Lung (tissue), 12 donors: ENCODE results near the gene COLGALT1. TPM values are rescaled to one million over a fixed set of nuclear protein-coding genes. Genes with fewer than 3 reads are reported as not detected.

Experiments used
- ATAC-seq: fragments of 200-7000 bp; cut with Tn5 transposase; one replicate; pipeline ENCODE4 v1.9.1; 2020; ENCODE audit warnings: moderate number of reproducible peaks; ENCODE audit not compliant: insufficient read depth, low FRiP score
- DNase-seq, 3 donors: peaks; one replicate each; pipeline ENCODE4 v3.0.0-alpha.2; 2013 to 2017
- H3K27ac ChIP-seq, 2 donors: one replicate each; pipeline ENCODE4 v1.5.1; 2013; ENCODE audit warnings: mild to moderate bottlenecking in 2 of 2, moderate library complexity in 2 of 2, control low read depth in 1 of 2, inconsistent platforms in 1 of 2, low read depth in 1 of 2, low read length in 1 of 2
- H3K27me3 ChIP-seq, 3 donors: one replicate each; pipeline ENCODE4 v1.5.1; 2013; ENCODE audit warnings: low read length in 2 of 3; ENCODE audit not compliant: control insufficient read depth in 3 of 3, insufficient read depth in 3 of 3
- H3K36me3 ChIP-seq, 4 donors: one replicate each; pipeline ENCODE4 v1.5.1; 2013; ENCODE audit warnings: low read length in 4 of 4, mild to moderate bottlenecking in 1 of 4, moderate library complexity in 1 of 4; ENCODE audit not compliant: control insufficient read depth in 4 of 4, insufficient read depth in 4 of 4
- H3K4me1 ChIP-seq, 5 donors: one replicate each; pipeline ENCODE4 v1.5.1; 2013; ENCODE audit warnings: low read length in 5 of 5, mild to moderate bottlenecking in 2 of 5, moderate library complexity in 1 of 5; ENCODE audit not compliant: control insufficient read depth in 5 of 5, insufficient read depth in 5 of 5
- H3K4me3 ChIP-seq: one replicate; pipeline ENCODE4 v1.5.1; 2013; ENCODE audit warnings: mild to moderate bottlenecking, control low read depth, moderate library complexity
- H3K9ac ChIP-seq, 2 donors: one replicate each; pipeline ENCODE4 v1.5.1; 2013; ENCODE audit warnings: low read length in 2 of 2, control low read depth in 1 of 2; ENCODE audit not compliant: insufficient read depth in 1 of 2
- H3K9me3 ChIP-seq, 4 donors: one replicate each; pipeline ENCODE4 v1.5.1; 2013; ENCODE audit warnings: low read length in 3 of 4, mild to moderate bottlenecking in 1 of 4, moderate library complexity in 1 of 4; ENCODE audit not compliant: control insufficient read depth in 4 of 4, insufficient read depth in 3 of 4
- WGBS, 2 donors: extraction: QIAGEN DNeasy Blood & Tissue Kit; methylation state at CpG; one replicate each; pipeline ENCODE4 v1.1.7; 2013; 5-methylcytosine and 5-hydroxymethylcytosine counted together
- polyA plus RNA-seq, 2 donors: library from polyadenylated mRNA; stranded (reverse); fragments of 200-250 nt; gene quantifications; one replicate each; pipeline ENCODE4 v1.2.1, GENCODE V29; 2013
- total RNA-seq, 2 donors: library from RNA; depleted of rRNA in 1 of 2; stranded (reverse); fragments of >200 nt in 1 of 2; gene quantifications; one replicate each; pipeline ENCODE4 v1.2.1, GENCODE V29; 2014 to 2021
- TF ChIP-seq, protein P1 (sequence below): IDR thresholded peaks from 2 replicates; pipeline ENCODE4 v1.5.1; 2012; ENCODE audit warnings: mild to moderate bottlenecking; ENCODE audit errors: control extremely low read depth, extremely low read depth
- donor health status: control.
- donor health status: control.
- donor health status: Bipolar disorder and iron deficiency.
- donor health status: healthy.
- donor health status: DM: yes; HTN: yes; CAD: no.

Gene COLGALT1
- total and polyA plus RNA-seq, 4 donors, result 39.9 to 129 (median 85.1) TPM

DNA sequence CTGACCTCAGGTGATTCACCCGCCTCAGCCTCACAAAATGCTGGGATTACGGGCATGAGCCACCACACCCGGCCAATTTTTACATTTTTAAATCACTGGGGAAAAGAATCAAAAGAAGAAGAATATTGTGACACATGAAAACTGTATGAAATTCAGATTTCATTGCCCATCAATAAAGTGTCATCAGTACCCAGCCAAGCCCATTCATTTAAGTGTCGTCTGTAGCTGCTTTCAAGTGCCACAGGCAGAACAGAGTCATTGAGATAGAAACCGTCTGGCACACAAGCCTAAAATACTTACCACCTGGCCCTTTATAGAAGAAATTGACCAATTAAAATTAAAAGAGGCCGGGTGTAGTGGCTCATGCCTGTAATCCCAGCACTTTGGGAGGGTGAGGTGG is 15.3 kb downstream of the COLGALT1 start:
- H3K27me3 ChIP-seq, result no peaks in the 10 kb centered on the region
- DNase-seq, result no peak
- no peak overlapping the region for H3K4me3 ChIP-seq
- no peak for ATAC-seq
- H3K9ac ChIP-seq, result no peak overlapping the region
- H3K36me3 ChIP-seq, result peaks cover 20 to 44% (median 30%) of the 10 kb centered on the region in 4 donors
- TF ChIP-seq, protein P1, sequence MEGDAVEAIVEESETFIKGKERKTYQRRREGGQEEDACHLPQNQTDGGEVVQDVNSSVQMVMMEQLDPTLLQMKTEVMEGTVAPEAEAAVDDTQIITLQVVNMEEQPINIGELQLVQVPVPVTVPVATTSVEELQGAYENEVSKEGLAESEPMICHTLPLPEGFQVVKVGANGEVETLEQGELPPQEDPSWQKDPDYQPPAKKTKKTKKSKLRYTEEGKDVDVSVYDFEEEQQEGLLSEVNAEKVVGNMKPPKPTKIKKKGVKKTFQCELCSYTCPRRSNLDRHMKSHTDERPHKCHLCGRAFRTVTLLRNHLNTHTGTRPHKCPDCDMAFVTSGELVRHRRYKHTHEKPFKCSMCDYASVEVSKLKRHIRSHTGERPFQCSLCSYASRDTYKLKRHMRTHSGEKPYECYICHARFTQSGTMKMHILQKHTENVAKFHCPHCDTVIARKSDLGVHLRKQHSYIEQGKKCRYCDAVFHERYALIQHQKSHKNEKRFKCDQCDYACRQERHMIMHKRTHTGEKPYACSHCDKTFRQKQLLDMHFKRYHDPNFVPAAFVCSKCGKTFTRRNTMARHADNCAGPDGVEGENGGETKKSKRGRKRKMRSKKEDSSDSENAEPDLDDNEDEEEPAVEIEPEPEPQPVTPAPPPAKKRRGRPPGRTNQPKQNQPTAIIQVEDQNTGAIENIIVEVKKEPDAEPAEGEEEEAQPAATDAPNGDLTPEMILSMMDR, result no peak
- no peaks in the 10 kb centered on the region for H3K4me1 ChIP-seq
- no peak overlapping the region for H3K27ac ChIP-seq
- no peaks in the 10 kb centered on the region for H3K9me3 ChIP-seq
- 88 to 89% methylated on average over 6 of the region's 6 CpGs for WGBS, 2 donors

DNA sequence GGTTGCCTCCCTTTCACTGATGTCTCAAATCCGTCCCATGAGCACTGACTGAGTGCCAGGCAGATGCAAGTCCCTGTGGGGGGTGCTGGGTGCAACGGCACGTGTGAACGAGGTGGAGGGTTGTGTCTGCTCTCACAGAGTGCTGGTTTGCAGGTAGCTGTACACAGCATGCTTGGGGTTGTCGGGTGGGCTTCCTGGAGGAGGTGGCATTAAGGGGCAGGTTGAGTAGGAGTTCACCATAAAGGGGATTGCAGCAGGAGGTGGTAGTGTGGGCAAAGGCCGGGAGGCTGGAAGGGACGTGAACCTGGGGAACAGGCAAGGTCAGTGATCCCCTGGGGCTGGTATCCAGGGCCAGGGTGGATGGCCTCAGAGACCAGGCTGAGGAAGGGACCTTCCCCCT is 17.2 kb downstream of the COLGALT1 start:
- WGBS, 2 donors, result 94 to 95% methylated on average over 7 of the region's 7 CpGs
- H3K9me3 ChIP-seq, result no peaks in the 10 kb centered on the region
- H3K27me3 ChIP-seq, result no peaks in the 10 kb centered on the region
- TF ChIP-seq, protein P1, result no peak
- H3K36me3 ChIP-seq, result peaks cover 20 to 54% (median 35%) of the 10 kb centered on the region in 4 donors
- DNase-seq, result no peak
- H3K4me1 ChIP-seq, result no peaks in the 10 kb centered on the region
- no peak overlapping the region for H3K27ac ChIP-seq
- H3K4me3 ChIP-seq, result no peak overlapping the region
- no peak overlapping the region for H3K9ac ChIP-seq
- ATAC-seq, result no peak

DNA sequence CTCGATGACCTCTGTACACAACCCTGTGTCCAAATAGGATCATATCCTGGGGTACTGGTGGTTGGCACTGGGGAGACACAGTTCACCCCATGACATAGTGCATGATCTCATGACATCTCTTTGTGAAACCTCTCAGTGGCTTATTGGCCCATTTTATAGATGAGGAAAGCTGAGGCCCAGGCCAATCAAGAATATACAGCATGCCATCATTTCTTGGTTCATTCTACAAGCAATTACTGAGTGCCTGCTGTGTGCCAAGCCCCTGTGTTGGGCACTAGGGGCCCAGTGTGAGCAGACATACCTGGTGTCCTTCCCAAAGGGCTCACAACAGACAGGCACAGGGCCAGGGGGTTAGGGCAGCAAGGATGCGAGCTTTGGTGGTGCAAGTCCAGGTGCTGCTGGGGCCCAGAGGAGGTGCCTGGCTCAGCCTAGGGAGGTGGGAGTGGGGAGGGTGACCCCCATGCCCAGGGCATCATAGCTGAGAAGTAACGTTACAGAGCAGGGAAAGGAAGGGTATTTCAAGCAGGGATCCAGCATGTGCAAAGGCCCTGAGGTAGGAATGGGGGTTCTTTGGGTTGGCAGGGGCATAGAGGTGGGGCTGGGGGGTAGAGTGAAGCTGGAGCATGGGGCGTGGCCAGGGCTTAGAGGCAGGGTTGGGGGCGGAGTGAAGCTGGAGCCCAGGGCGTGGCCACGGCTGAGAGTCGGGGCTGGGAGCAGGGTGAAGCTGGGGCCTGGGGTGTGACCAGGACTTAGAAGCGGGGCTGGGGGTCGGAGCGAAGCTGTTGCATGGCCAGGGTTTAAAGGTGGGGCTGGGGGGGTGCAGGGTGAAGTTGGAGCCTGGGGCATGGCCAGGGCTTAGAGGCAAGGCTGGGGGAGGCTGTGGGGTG is 20.7 kb downstream of the COLGALT1 start:
- WGBS, 2 donors, result 88 to 91% methylated on average over 10 to 11 of the region's 11 CpGs
- no peak for DNase-seq
- Histone ChIP-seq H3K27me3 (no peaks in the 10 kb centered on the region), H3K9me3 (no peaks in the 10 kb centered on the region), H3K9ac (no peak overlapping the region), H3K4me3 (no peak overlapping the region), H3K27ac (no peak overlapping the region), H3K36me3 (peaks cover 18 to 64% (median 30%) of the 10 kb centered on the region in 4 donors), H3K4me1 (peaks cover 0 to 3% (median 0%) of the 10 kb centered on the region in 5 donors)
- TF ChIP-seq, protein P1, result no peak
- no peak for ATAC-seq
